ENCODE data around the gene ASXL1. TPM values are rescaled to one million over a fixed set of nuclear protein-coding genes. Genes with fewer than 3 reads are reported as not detected.

ASXL1 gene
- polyA plus RNA-seq, 1 donor (not counting 4 experiments of a cell fraction or from before 2014, with no cell fraction given), result 20.0 TPM

DNA sequence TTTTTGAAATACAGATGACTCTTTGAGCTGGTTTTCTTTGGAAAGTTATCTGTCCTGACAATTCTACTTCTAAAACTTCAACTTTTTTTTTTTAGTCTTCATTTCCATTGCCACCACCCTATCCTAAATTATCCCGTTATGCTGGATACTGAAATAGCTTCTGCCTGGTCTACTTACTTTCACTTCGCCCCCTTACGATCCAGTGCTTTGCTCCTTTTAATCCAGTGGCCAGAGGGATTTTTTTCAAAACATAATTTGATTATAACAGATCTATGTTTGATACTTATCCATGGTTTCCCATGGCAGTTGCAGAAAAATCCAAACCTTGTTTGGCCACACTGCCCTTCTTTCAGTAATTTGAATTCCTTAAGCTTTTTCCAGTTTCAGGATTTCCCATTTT is 27.4 kb downstream of the ASXL1 start:
- no peak overlapping the region for H3K4me2 ChIP-seq (ENCODE audit: control insufficient read depth, extremely low read depth, insufficient read depth, low read depth, low read length)
- dilution Hi-C loops (cut with MboI; ENCODE audit: extremely low pct_ligation_motif_present, low sequenced_read_pairs), result no loop called here
- DNase-seq (ENCODE audit: low read depth, low spot score), result no peak

DNA sequence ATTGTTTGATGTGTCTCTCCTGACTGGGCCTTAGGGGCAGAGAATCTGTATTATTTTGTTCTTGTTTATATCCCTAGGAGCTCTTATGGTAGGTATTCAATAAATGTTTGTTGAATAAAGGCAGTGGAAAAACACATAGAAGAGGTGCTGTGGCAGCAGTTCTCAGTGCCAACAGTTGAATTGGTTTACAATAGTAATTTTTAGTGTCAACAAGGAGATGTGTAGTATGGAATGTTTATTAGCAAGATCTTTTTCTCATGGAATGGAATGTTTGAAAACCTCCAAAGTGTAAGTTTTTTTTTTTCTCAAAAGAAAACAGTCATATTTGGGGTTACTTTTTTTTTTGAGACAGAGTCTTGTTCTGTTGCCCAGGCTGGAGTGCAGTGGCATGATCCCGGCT is 28.0 kb downstream of the ASXL1 start:
- no peaks in the 10 kb centered on the region for H3K4me1 ChIP-seq (ENCODE audit: control insufficient read depth, extremely low read depth, insufficient read depth, low read length)
- no peak overlapping the region for H2AFZ ChIP-seq (ENCODE audit: control insufficient read depth, low read length)
- H3K9ac ChIP-seq (ENCODE audit: control insufficient read depth, extremely low read depth, insufficient read depth, low read length), result no peak overlapping the region
- peaks cover 0 to 2% of the 10 kb centered on the region in 2 experiments for H3K36me3 ChIP-seq (ENCODE audit: control insufficient read depth in 2 of 2, extremely low read depth in 1 of 2, insufficient read depth in 2 of 2, low read length in 2 of 2)
- DNase-seq (ENCODE audit: low read depth, low spot score) (no peak), FAIRE-seq (no peak)
- H3K4me3 ChIP-seq (ENCODE audit: control insufficient read depth in 2 of 3, extremely low read depth in 1 of 3, insufficient read depth in 2 of 3, low read depth in 1 of 3, low read length in 3 of 3), result no peak overlapping the region
- no peaks in the 10 kb centered on the region for H3K27me3 ChIP-seq (ENCODE audit: control insufficient read depth, extremely low read depth, insufficient read depth, low read length)
- H4K20me1 ChIP-seq (ENCODE audit: control insufficient read depth, extremely low read depth, insufficient read depth, low read length), result no peaks in the 10 kb centered on the region
- H3K9me3 ChIP-seq (ENCODE audit: control insufficient read depth, low read depth, low read length), result no peaks in the 10 kb centered on the region
- no peaks in the 10 kb centered on the region for H3K9me1 ChIP-seq (ENCODE audit: control insufficient read depth, extremely low read depth, insufficient read depth, low read length)
- dilution Hi-C loops (cut with MboI; ENCODE audit: extremely low pct_ligation_motif_present, low sequenced_read_pairs), result no loop called here
- peaks cover 18% of the 10 kb centered on the region for H3K79me2 ChIP-seq (ENCODE audit: control insufficient read depth, insufficient read depth, low read length)
- TF ChIP-seq, protein P1, sequence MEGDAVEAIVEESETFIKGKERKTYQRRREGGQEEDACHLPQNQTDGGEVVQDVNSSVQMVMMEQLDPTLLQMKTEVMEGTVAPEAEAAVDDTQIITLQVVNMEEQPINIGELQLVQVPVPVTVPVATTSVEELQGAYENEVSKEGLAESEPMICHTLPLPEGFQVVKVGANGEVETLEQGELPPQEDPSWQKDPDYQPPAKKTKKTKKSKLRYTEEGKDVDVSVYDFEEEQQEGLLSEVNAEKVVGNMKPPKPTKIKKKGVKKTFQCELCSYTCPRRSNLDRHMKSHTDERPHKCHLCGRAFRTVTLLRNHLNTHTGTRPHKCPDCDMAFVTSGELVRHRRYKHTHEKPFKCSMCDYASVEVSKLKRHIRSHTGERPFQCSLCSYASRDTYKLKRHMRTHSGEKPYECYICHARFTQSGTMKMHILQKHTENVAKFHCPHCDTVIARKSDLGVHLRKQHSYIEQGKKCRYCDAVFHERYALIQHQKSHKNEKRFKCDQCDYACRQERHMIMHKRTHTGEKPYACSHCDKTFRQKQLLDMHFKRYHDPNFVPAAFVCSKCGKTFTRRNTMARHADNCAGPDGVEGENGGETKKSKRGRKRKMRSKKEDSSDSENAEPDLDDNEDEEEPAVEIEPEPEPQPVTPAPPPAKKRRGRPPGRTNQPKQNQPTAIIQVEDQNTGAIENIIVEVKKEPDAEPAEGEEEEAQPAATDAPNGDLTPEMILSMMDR (optimal IDR thresholded peaks at IDR 0.05 in 1 of 3, IDR thresholded peaks at IDR 0.05 in 1 of 3, conservative IDR thresholded peaks at IDR 0.05 in 1 of 3; ENCODE audit: extremely low read depth in 1 of 3, insufficient read depth in 2 of 3, low read length in 3 of 3), result no peak
- TF ChIP-seq EZH2 (IDR thresholded peaks at IDR 0.05; ENCODE audit: low read length), result no peak
- no peak overlapping the region for H3K27ac ChIP-seq (ENCODE audit: control insufficient read depth, insufficient read depth, low read length)
- H3K4me2 ChIP-seq (ENCODE audit: control insufficient read depth, extremely low read depth, insufficient read depth, low read depth, low read length), result no peak overlapping the region

More for the DNA sequence above, 27.4 kb downstream of the ASXL1 start:
- peaks cover 19% of the 10 kb centered on the region for H3K79me2 ChIP-seq (ENCODE audit: control insufficient read depth, insufficient read depth, low read length)
- peaks cover 0 to 2% of the 10 kb centered on the region in 2 experiments for H3K36me3 ChIP-seq (ENCODE audit: control insufficient read depth in 2 of 2, extremely low read depth in 1 of 2, insufficient read depth in 2 of 2, low read length in 2 of 2)
- H3K27me3 ChIP-seq (ENCODE audit: control insufficient read depth, extremely low read depth, insufficient read depth, low read length), result no peaks in the 10 kb centered on the region
- H3K9me1 ChIP-seq (ENCODE audit: control insufficient read depth, extremely low read depth, insufficient read depth, low read length), result no peaks in the 10 kb centered on the region
- H2AFZ ChIP-seq (ENCODE audit: control insufficient read depth, low read length), result no peak overlapping the region
- TF ChIP-seq, protein P1 (optimal IDR thresholded peaks at IDR 0.05 in 1 of 3, IDR thresholded peaks at IDR 0.05 in 1 of 3, conservative IDR thresholded peaks at IDR 0.05 in 1 of 3; ENCODE audit: extremely low read depth in 1 of 3, insufficient read depth in 2 of 3, low read length in 3 of 3), result no peak
- no peak for TF ChIP-seq EZH2 (IDR thresholded peaks at IDR 0.05; ENCODE audit: low read length)
- H3K4me1 ChIP-seq (ENCODE audit: control insufficient read depth, extremely low read depth, insufficient read depth, low read length), result no peaks in the 10 kb centered on the region
- H4K20me1 ChIP-seq (ENCODE audit: control insufficient read depth, extremely low read depth, insufficient read depth, low read length), result no peaks in the 10 kb centered on the region
- no peak overlapping the region for H3K27ac ChIP-seq (ENCODE audit: control insufficient read depth, insufficient read depth, low read length)
- no peaks in the 10 kb centered on the region for H3K9me3 ChIP-seq (ENCODE audit: control insufficient read depth, low read depth, low read length)
- H3K9ac ChIP-seq (ENCODE audit: control insufficient read depth, extremely low read depth, insufficient read depth, low read length), result no peak overlapping the region
- no peak overlapping the region for H3K4me3 ChIP-seq (ENCODE audit: control insufficient read depth in 2 of 3, extremely low read depth in 1 of 3, insufficient read depth in 2 of 3, low read depth in 1 of 3, low read length in 3 of 3)
- FAIRE-seq, result no peak

Measured in keratinocyte (primary cell).